ENCODE measurements around the gene GGTLC2.
"Not testable (repeated sequence)": the region's sequence is repeated elsewhere in the genome, so short reads cannot be mapped to it uniquely, and the experiment has no call there.

DNA sequence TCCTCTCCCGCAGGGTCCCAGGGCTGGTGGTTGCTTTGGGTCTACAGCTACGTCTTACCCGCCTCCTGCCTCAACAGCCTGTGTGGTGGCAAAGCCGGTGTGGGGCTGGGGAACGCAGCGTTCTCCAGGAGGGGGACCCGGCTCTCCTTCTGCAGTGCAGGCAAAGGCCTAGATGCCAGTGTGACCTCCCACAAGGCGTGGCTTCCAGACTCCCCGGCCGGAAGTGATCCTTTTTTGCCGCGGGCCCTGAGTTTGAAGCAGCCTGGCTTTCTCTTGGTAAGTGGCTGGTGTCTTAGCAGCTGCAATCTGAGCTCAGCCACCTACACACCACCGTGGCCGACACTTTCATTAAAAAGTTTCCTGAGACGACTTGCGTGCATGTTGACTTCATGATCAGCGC, 6.1 kb upstream of the GGTLC2 start:
- TF ChIP-seq, protein P1, sequence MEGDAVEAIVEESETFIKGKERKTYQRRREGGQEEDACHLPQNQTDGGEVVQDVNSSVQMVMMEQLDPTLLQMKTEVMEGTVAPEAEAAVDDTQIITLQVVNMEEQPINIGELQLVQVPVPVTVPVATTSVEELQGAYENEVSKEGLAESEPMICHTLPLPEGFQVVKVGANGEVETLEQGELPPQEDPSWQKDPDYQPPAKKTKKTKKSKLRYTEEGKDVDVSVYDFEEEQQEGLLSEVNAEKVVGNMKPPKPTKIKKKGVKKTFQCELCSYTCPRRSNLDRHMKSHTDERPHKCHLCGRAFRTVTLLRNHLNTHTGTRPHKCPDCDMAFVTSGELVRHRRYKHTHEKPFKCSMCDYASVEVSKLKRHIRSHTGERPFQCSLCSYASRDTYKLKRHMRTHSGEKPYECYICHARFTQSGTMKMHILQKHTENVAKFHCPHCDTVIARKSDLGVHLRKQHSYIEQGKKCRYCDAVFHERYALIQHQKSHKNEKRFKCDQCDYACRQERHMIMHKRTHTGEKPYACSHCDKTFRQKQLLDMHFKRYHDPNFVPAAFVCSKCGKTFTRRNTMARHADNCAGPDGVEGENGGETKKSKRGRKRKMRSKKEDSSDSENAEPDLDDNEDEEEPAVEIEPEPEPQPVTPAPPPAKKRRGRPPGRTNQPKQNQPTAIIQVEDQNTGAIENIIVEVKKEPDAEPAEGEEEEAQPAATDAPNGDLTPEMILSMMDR (conservative IDR thresholded peaks at IDR 0.05; ENCODE audit: low read depth, low read length): not testable (repeated sequence)
- TF ChIP-seq EZH2 (IDR thresholded peaks at IDR 0.05; ENCODE audit: low read length, unreplicated experiment); EZH2phosphoT487 (IDR thresholded peaks at IDR 0.05; ENCODE audit: borderline replicate concordance, low read length): not testable (repeated sequence)
